Astrocyte of the hippocampus (primary cell): ENCODE data around the gene SERPINH1.

Source experiments
- DNase-seq: peaks from one replicate; pipeline ENCODE4 v3.0.0; 2011; ENCODE audit warnings: low read depth, low spot score

SERPINH1 gene

DNA sequence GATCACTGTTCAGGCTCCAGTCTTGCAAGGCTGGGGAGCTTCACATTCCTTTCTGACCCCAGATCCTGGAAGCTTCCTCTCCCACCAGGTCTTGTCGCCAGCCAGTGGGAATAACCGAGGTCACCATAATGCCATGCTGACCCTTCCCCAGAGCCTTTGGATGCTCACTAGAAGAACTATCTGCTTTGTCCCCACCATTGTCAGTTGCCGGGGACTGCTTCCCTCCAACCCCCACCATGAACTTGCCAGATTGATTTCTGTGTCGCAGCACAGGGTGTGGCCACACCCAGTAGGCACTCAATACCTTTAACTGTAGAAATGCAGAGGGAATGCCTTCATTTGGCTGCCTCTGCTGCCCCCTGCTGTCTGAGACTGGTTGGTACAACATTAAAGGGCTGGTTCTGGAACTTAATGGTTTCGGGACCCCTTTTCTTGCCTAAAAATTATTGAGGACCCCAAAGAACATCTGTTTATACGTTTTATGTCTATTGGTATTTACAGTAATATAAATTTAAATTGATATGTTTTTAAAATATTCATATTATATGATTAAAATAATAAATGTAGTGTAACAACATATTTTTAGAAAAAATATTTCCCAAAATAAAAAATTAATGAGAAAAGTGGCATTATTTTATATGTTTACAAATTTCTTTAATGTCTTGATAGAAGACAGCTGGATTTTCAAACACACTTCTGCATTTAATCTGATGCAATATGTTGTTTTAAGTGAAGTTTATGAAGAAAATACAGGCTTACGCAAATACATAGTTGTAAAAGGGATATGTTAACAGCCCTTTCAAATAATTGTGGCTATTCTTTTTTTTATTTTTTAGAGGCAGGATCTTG, 29.6 kb upstream of the SERPINH1 start:
- peak; percentile 76 for DNase-seq

DNA sequence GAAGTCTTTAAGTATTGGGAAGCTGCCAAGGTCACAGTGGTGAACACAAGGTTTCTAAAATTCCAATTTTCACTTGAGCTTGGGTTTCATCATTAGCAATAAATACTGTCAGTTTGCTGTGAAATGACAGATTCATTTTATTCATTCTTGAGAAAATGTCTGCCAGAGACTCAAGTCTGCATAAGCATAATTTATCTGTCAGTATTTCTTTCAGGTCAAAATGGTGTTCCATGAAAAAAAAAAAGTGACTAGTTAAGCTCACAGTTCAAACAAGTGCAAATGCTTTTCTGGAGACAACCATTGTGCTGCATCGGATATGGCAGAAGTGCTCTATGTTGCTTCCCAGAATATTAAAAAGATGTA, 28.2 kb upstream of the SERPINH1 start:
- DNase-seq = no peak

DNA sequence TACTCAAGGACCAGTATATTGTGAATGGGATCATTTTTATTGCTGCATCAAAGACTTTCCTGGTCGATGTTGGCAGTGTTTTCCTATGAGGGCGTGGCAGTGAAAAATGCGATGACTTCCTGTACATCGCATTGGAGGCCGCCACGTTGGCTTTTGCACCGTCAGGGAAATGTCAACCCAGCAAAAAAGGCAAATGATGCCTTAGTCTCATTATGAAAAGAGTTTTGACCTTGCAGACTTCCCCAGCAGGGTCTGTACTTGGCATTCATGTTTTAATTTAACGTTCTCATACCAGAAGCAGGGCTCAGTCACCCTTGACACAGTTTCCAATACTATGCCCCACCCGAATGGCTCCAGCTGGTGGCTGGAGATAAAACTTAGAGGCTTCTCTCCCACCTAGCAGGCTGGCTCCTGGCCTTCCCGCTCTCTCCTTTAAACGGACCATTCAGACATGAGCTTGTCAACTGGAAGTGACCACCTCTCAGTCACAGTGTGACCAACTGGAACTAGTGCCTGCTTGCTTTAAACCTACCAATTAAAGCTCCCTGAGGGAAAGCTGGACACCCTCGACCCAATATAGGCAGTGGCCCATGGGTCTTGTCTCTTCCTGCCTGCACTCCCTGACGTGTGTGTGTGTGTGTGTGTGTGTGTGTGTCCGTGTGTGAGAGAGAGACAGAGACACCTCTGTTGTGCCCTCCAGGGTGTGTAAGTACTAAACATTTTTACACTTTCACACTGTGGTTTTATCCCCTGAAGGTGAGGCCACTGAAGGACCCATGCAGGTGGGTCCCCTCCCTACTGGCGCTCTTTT, 27.6 kb upstream of the SERPINH1 start:
- DNase-seq = no peak

DNA sequence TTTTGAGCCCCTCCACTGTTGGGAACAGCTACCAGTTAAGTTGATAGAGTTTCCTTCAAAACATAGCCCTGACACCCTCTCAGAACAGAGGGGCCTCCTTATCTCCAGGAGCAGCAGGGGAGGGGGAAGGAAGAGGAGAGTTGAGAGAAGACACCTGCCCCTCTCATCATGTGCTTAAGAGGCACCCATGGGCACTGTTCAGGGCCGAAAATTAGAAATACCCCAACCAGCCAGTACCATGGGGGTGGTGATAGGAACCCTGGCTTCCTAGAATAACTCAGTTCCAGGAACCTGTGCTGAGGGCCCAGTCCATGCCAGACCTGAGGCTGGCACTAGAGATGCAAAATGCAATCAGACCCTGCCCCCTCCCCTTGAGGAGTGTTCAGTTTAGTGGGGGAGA, 27.0 kb upstream of the SERPINH1 start:
- DNase-seq = no peak

GRCh38 chr11:75536786-75537641, 25.0 kb upstream of the SERPINH1 start:
- no peak for DNase-seq

DNA sequence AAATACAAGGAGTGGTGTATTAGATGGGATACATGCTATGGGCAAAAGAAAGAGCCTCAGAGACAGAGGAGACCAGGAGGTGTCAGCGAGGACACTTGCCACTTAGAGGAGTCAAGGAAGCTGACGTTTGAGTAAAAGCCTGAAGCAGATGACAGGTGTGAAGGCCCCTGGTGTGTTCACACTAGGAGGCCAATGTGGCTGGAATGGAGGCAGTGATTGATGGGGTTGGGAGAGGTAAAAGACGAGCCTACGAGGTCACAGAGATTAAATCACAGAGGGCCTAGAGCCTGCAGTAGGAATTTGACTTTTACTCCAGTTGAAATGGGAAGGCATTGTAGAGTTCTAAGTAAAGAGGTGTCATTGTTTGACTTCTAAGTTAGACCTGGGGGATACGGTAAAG, 24.3 kb upstream of the SERPINH1 start:
- no peak for DNase-seq

- DNase-seq = no peak
Measured at GRCh38 chr11:75538150-75538942, 23.7 kb upstream of the SERPINH1 start.

DNA sequence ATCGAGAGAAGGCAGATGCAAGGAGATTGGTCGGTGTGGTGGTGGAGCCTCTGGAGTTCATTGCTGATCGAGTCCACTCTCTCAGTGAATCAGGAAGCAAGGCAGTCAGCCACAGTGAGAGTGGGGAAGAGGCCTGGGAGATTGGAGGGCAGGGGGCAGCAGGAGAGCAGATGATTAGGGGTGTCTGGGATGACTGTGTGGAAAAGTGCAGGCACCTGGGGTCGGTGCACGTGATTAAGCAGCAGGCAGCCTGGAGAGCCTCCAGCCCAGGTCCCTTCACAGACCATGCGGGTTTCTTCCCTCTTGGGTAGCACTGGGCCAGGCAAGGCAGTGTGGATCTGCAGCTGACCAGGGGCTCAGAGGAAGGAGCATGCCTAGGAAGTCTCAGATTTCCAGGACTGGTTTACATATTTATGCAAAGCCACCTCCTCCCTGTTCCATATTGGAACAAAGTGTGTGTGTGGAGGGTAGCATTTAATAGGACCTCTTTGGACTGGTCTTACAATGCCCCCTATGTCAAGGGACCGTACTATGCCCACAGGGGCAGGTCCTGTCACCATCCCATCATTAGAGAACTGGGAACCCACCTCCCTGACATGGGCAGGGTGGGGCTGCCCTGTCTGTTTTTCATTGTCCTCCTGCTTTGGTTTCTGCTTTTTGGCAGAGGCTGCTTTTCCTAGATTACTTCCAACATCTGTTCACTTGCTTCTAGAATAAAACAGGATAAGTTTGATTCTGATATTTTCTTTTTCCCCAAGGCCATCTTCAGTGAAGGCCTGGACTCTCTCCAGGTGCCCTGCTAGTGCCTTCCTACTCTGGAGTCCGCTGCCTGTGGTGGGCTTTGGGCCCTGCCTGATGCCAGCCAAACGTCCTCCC, 22.4 kb upstream of the SERPINH1 start:
- no peak for DNase-seq

GRCh38 chr11:75541193-75542087, 20.6 kb upstream of the SERPINH1 start:
- DNase-seq = no peak

GRCh38 chr11:75542088-75542438, 20.0 kb upstream of the SERPINH1 start:
- DNase-seq = no peak

DNA sequence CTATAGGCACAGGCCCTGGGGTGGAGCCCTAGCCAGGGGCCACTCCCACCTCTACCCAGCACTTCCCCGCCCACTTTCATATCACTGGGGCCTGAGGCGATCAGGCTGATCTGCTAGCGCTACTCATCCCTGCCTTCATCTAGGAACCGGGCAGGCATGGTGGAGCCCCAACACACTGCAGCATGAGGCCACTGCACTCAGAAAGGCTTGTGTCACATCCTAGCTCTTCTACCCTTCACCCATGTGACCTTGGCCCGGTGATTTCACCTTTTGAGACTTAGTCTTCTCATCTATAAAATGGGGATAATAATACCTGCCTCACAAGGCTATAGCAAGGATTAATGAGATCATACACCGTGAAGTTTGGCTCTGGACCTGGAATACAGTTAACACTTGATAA, 18.2 kb upstream of the SERPINH1 start:
- DNase-seq = no peak

- no peak for DNase-seq
Measured at GRCh38 chr11:75547177-75547576, 14.9 kb upstream of the SERPINH1 start.

DNA sequence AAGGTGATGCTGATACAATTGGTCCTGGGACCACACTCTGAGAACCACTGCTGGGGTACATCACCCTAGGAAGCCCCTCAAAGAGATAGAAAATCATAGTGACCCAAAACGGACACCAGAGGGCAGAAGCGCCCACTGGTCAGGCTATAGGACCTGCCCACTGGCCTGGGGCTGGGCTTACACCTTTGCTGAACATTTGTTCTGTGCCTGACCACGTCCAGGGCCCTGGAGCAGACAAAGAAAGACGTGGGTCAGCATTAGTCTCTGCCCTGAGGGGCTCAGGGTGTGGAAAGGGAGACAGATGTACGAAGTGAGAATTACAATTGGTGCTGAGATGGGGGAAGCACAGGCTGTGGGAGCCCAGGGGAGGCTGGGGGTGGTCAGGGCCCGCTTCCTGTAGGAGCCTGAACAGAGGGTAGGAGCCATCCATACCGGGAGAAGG, 14.4 kb upstream of the SERPINH1 start:
- peak; percentile 87 for DNase-seq

GRCh38 chr11:75548595-75549272, 13.3 kb upstream of the SERPINH1 start:
- no peak for DNase-seq

- DNase-seq = no peak
Measured at GRCh38 chr11:75549370-75549958, 12.6 kb upstream of the SERPINH1 start.

DNA sequence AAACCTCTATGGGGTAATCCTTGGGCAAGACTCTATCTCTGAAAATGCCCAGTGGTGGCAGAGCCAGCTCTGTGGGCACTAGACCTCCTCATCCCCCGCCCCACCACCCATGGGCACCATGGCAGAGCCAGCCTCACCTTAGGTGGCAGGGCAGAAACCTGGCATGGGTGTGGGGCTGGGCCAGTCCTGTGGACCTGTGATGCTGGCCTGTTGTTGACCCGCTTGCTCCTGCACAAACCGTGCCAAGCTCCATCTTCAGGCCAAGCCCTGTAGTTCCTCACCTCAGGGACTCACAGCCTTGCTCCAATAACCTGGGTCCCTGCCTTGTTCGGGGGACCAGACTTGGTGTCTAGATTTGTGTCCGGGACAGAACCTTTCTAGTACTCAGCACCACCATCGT, 8.9 kb upstream of the SERPINH1 start:
- no peak for DNase-seq

DNA sequence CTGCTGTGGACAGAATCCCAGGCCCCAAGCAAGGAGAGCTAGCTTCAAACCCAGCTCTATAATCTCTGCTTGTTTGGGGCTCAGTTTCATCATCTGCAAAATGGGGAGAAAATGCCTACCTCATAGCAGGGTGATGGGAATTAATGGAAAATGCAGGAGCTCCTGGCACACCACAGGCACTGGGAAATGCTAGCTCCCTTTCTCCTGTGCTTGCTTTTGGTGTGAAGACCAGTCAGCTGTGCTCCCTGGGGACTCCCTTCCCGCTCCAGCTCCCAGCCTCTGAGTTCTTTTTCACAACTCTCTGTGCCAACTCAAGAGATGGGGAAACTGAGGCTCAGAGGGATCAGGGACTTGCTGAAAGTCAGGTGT, 8.2 kb upstream of the SERPINH1 start:
- no peak for DNase-seq
